Neutrophil (primary cell): Measurements from ENCODE around the gene KHDC3L.
A peak's percentile ranks its signal among the peaks of the same experiment; 100 is the strongest.
"Not testable (repeated sequence)": the region's sequence is repeated elsewhere in the genome, so short reads cannot be mapped to it uniquely, and the experiment has no call there.

ENCODE experiments used
- H3K27ac ChIP-seq: fragments of 200-600 bp; sonication (generic); 2 replicates; pipeline ENCODE4 v1.5.1; 2016; ENCODE audit warnings: mild to moderate bottlenecking, moderate library complexity
- H3K27me3 ChIP-seq: fragments of 200-600 bp; sonication (generic); 2 replicates; pipeline ENCODE4 v1.6.0; 2016; ENCODE audit warnings: mild to moderate bottlenecking
- H3K36me3 ChIP-seq: fragments of 200-600 bp; sonication (generic); 2 replicates; pipeline ENCODE4 v1.5.1; 2017
- H3K4me1 ChIP-seq, 2 experiments: fragments of 200-600 bp in 1 of 2; sonication (generic) in 1 of 2; 1 replicate in 1 of 2; 2 replicates in 1 of 2; pipeline versions ENCODE4 v1.5.1 to v1.6.1; 2013 to 2016; ENCODE audit warnings: low read depth in 1 of 2, low read length in 1 of 2, mild to moderate bottlenecking in 1 of 2, moderate library complexity in 1 of 2; ENCODE audit not compliant: control insufficient read depth in 1 of 2, insufficient read depth in 1 of 2
- H3K4me3 ChIP-seq, 2 experiments: fragments of 200-600 bp in 1 of 2; sonication (generic) in 1 of 2; 1 replicate in 1 of 2; 2 replicates in 1 of 2; pipeline ENCODE4 v1.5.1; 2013 to 2016; ENCODE audit warnings: low read depth in 1 of 2, low read length in 1 of 2, mild to moderate bottlenecking in 1 of 2, moderate library complexity in 1 of 2
- H3K9me3 ChIP-seq: fragments of 200-600 bp; sonication (generic); 2 replicates; pipeline ENCODE4 v1.5.1; 2016
- CTCF ChIP-seq: fragments of 200-600 bp; sonication (generic); IDR thresholded peaks from 2 replicates; pipeline ENCODE4 v1.5.1; 2016; ENCODE audit warnings: antibody characterized with exemption

KHDC3L gene

GRCh38 chr6:73388433-73388799 lies 26.0 kb downstream of the KHDC3L start:
- H3K4me3 ChIP-seq, result peak overlapping the region; percentile 67 to 71
- peaks cover 11% of the 10 kb centered on the region in 2 experiments for H3K4me1 ChIP-seq
- H3K27ac ChIP-seq, result peak overlapping the region; percentile 74
- H3K27me3 ChIP-seq, result no peaks in the 10 kb centered on the region
- no peak for TF ChIP-seq CTCF
- no peaks in the 10 kb centered on the region for H3K9me3 ChIP-seq
- H3K36me3 ChIP-seq, result no peaks in the 10 kb centered on the region

GRCh38 chr6:73388800-73389512 lies 26.5 kb downstream of the KHDC3L start:
- Histone ChIP-seq H3K27ac (peak overlapping the region; percentile 74), H3K9me3 (no peaks in the 10 kb centered on the region), H3K4me3 (peak overlapping the region; percentile 67 to 71), H3K27me3 (no peaks in the 10 kb centered on the region), H3K4me1 (peaks cover 11% of the 10 kb centered on the region in 2 experiments), H3K36me3 (no peaks in the 10 kb centered on the region)
- TF ChIP-seq CTCF, result no peak

GRCh38 chr6:73389854-73390253 lies 27.4 kb downstream of the KHDC3L start:
- H3K4me3 ChIP-seq, result no peak overlapping the region
- no peak for TF ChIP-seq CTCF
- H3K9me3 ChIP-seq, result no peaks in the 10 kb centered on the region
- peaks cover 11% of the 10 kb centered on the region in 2 experiments for H3K4me1 ChIP-seq
- H3K27ac ChIP-seq, result no peak overlapping the region
- H3K27me3 ChIP-seq, result no peaks in the 10 kb centered on the region
- no peaks in the 10 kb centered on the region for H3K36me3 ChIP-seq

GRCh38 chr6:73391675-73392074 lies 29.2 kb downstream of the KHDC3L start:
- Histone ChIP-seq H3K36me3 (no peaks in the 10 kb centered on the region), H3K27me3 (no peaks in the 10 kb centered on the region), H3K27ac (no peak overlapping the region), H3K9me3 (no peaks in the 10 kb centered on the region), H3K4me3 (no peak overlapping the region), H3K4me1 (peaks cover 11% of the 10 kb centered on the region in 2 experiments)
- TF ChIP-seq CTCF, result no peak

- not testable (repeated sequence) for H3K27me3 ChIP-seq, H3K4me3 ChIP-seq, H3K27ac ChIP-seq, H3K9me3 ChIP-seq, H3K36me3 ChIP-seq
- peaks cover 11% of the 10 kb centered on the region in 2 experiments for H3K4me1 ChIP-seq
Observed at GRCh38 chr6:73392188-73392587, 29.7 kb downstream of the KHDC3L start.

GRCh38 chr6:73393278-73393677 lies 30.8 kb downstream of the KHDC3L start:
- Histone ChIP-seq H3K36me3 (no peaks in the 10 kb centered on the region), H3K4me1 (peaks cover 10 to 11% of the 10 kb centered on the region in 2 experiments), H3K9me3 (no peaks in the 10 kb centered on the region), H3K27ac (no peak overlapping the region), H3K4me3 (no peak overlapping the region), H3K27me3 (no peaks in the 10 kb centered on the region)
- TF ChIP-seq CTCF, result no peak
